Keratinocyte (primary cell): Measurements from ENCODE around the gene ADD2. TPM values are rescaled to one million over a fixed set of nuclear protein-coding genes. Genes with fewer than 3 reads are reported as not detected.
A peak's percentile ranks its signal among the peaks of the same experiment; 100 is the strongest.

Experiments used
- DNase-seq: peaks from one replicate; pipeline ENCODE4 v3.0.0-alpha.2; 2011; ENCODE audit warnings: low read depth, missing footprints, low spot score
- FAIRE-seq: peaks from 2 replicates; lab custom pipeline; 2011; peaks lifted over from hg19 to GRCh38; lab: Jason Lieb, UNC
- H2AFZ ChIP-seq: 2 replicates; pipeline ENCODE4 v1.6.0; 2012; ENCODE audit warnings: low read length, control low read depth, inconsistent platforms; ENCODE audit not compliant: control insufficient read depth
- H3K27ac ChIP-seq: 2 replicates; pipeline ENCODE4 v1.5.1; 2011; ENCODE audit warnings: low read length; ENCODE audit not compliant: control insufficient read depth, insufficient read depth
- H3K27me3 ChIP-seq: 3 replicates; pipeline ENCODE4 v1.6.0; 2011; ENCODE audit warnings: low read length; ENCODE audit not compliant: control insufficient read depth, insufficient read depth; ENCODE audit errors: extremely low read depth
- H3K36me3 ChIP-seq, 2 experiments: 2 replicates in 1 of 2; 3 replicates in 1 of 2; pipeline ENCODE4 v1.5.1; 2011; ENCODE audit warnings: low read length in 2 of 2, mild to moderate bottlenecking in 1 of 2; ENCODE audit not compliant: control insufficient read depth in 2 of 2, insufficient read depth in 2 of 2; ENCODE audit errors: extremely low read depth in 1 of 2
- H3K4me1 ChIP-seq: 3 replicates; pipeline ENCODE4 v1.5.1; 2011; ENCODE audit warnings: low read length; ENCODE audit not compliant: control insufficient read depth, insufficient read depth; ENCODE audit errors: extremely low read depth
- H3K4me2 ChIP-seq: 3 replicates; pipeline ENCODE4 v1.6.0; 2011; ENCODE audit warnings: low read depth, low read length; ENCODE audit not compliant: control insufficient read depth, insufficient read depth; ENCODE audit errors: extremely low read depth
- H3K4me3 ChIP-seq, 3 experiments: fragments of 200-600 bp in 1 of 3; sonication (generic) in 1 of 3; 2 replicates in 2 of 3; 3 replicates in 1 of 3; pipeline ENCODE4 v1.5.1; 2011 to 2016; ENCODE audit warnings: low read length in 3 of 3, mild to moderate bottlenecking in 3 of 3, control low read depth in 2 of 3, inconsistent platforms in 1 of 3, low read depth in 1 of 3, mixed read lengths in 1 of 3, mixed run types in 1 of 3, moderate library complexity in 1 of 3; ENCODE audit not compliant: control insufficient read depth in 2 of 3, insufficient read depth in 2 of 3; ENCODE audit errors: extremely low read depth in 1 of 3
- H3K79me2 ChIP-seq: 2 replicates; pipeline ENCODE4 v1.6.0; 2012; ENCODE audit warnings: low read length; ENCODE audit not compliant: control insufficient read depth, insufficient read depth
- H3K9ac ChIP-seq: 3 replicates; pipeline ENCODE4 v1.6.0; 2011; ENCODE audit warnings: low read length; ENCODE audit not compliant: control insufficient read depth, insufficient read depth; ENCODE audit errors: extremely low read depth
- H3K9me1 ChIP-seq: 3 replicates; pipeline ENCODE4 v1.6.0; 2011; ENCODE audit warnings: low read length; ENCODE audit not compliant: control insufficient read depth, insufficient read depth; ENCODE audit errors: extremely low read depth
- H3K9me3 ChIP-seq: 2 replicates; pipeline ENCODE4 v1.5.1; 2012; ENCODE audit warnings: low read depth, low read length; ENCODE audit not compliant: control insufficient read depth
- H4K20me1 ChIP-seq: 3 replicates; pipeline ENCODE4 v1.6.0; 2011; ENCODE audit warnings: low read length; ENCODE audit not compliant: control insufficient read depth, insufficient read depth; ENCODE audit errors: extremely low read depth
- EZH2 ChIP-seq: IDR thresholded peaks from one replicate; pipeline ENCODE4 v1.6.1; 2012; ENCODE audit warnings: inconsistent platforms, mild to moderate bottlenecking, low read length, moderate library complexity
- dilution Hi-C: fragments of 300-500 bp; cut with MboI; formaldehyde crosslinking; loops from one replicate; pipeline ENCODE4 v1.7.0; 2020; ENCODE audit warnings: low sequenced_read_pairs; ENCODE audit not compliant: extremely low pct_ligation_motif_present
- polyA plus RNA-seq, 5 experiments: library from polyadenylated mRNA; depleted of rRNA in 3 of 5; stranded (reverse) in 3 of 5; stranded (forward) in 1 of 5; unstranded in 1 of 5; fragments of >200 nt; gene quantifications; 1 replicate in 1 of 5; 2 replicates in 3 of 5; 3 replicates in 1 of 5; pipeline versions ENCODE4 v1.2.1 to v1.2.3, GENCODE V29; 2011 to 2012; ENCODE audit warnings: missing spikeins in 2 of 5, low read depth in 1 of 5, low replicate concordance in 1 of 5
- TF ChIP-seq, protein P1 (sequence below), 3 experiments: IDR thresholded peaks in 1 of 3; conservative IDR thresholded peaks in 1 of 3; optimal IDR thresholded peaks in 1 of 3; 2 replicates in 2 of 3; 3 replicates in 1 of 3; pipeline versions ENCODE3 to v1.5.1; 2011; ENCODE audit warnings: low read length in 3 of 3, mild to moderate bottlenecking in 3 of 3, moderate library complexity in 2 of 3, control low read depth in 1 of 3, inconsistent platforms in 1 of 3; ENCODE audit not compliant: insufficient read depth in 2 of 3; ENCODE audit errors: extremely low read depth in 1 of 3

The ADD2 gene
- polyA plus RNA-seq, 1 donor (not counting 4 experiments of a cell fraction or from before 2014, with no cell fraction given): 0.05 TPM

DNA sequence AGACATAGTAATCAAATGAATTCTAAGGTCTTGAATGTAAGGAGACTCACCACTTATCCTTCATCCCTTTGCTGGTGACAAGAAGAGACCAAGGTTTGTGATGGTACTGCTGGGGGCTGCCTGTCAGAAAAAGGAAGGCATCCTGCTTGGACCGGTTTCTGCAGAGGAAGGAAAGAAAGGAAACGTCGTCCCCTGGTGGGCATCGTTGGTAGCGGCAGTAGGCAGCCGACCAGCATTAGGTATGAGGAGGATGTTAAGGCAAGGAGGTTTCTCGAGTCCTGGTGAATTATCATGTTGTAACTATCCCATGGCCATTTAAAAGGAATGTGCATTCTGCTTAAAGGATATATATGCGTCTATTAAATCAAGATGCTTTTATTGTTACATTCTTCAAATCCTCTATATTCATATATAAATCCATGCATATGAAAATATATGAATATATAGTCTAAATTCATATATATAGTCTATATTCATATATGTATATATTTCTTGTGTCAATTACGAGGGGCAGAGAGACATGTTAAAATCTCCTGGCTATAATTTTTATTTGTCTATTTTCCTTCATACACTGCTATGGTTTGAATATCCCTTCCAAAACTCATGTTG lies 120.0 kb downstream of the ADD2 start:
- DNase-seq (peak; percentile 21), FAIRE-seq (peak; percentile 92)
- Histone ChIP-seq H3K9me1 (no peaks in the 10 kb centered on the region), H3K36me3 (no peaks in the 10 kb centered on the region), H3K9ac (no peak overlapping the region), H2AFZ (no peak overlapping the region), H3K27me3 (peaks cover 2% of the 10 kb centered on the region), H3K4me1 (no peaks in the 10 kb centered on the region), H3K4me3 (no peak overlapping the region), H4K20me1 (no peaks in the 10 kb centered on the region), H3K79me2 (no peaks in the 10 kb centered on the region), H3K27ac (no peak overlapping the region), H3K9me3 (no peaks in the 10 kb centered on the region), H3K4me2 (no peak overlapping the region)
- dilution Hi-C loops: loop anchor here (25.0 kb wide), 2 partner anchors 186 to 336 kb away; partner anchors contain the start of gene FAM136A
- TF ChIP-seq, protein P1, sequence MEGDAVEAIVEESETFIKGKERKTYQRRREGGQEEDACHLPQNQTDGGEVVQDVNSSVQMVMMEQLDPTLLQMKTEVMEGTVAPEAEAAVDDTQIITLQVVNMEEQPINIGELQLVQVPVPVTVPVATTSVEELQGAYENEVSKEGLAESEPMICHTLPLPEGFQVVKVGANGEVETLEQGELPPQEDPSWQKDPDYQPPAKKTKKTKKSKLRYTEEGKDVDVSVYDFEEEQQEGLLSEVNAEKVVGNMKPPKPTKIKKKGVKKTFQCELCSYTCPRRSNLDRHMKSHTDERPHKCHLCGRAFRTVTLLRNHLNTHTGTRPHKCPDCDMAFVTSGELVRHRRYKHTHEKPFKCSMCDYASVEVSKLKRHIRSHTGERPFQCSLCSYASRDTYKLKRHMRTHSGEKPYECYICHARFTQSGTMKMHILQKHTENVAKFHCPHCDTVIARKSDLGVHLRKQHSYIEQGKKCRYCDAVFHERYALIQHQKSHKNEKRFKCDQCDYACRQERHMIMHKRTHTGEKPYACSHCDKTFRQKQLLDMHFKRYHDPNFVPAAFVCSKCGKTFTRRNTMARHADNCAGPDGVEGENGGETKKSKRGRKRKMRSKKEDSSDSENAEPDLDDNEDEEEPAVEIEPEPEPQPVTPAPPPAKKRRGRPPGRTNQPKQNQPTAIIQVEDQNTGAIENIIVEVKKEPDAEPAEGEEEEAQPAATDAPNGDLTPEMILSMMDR (optimal IDR thresholded peaks at IDR 0.05 in 1 of 3, IDR thresholded peaks at IDR 0.05 in 1 of 3, conservative IDR thresholded peaks at IDR 0.05 in 1 of 3; ENCODE audit: extremely low read depth in 1 of 3, insufficient read depth in 2 of 3, low read length in 3 of 3): peak; percentile 100
- no peak for TF ChIP-seq EZH2

DNA sequence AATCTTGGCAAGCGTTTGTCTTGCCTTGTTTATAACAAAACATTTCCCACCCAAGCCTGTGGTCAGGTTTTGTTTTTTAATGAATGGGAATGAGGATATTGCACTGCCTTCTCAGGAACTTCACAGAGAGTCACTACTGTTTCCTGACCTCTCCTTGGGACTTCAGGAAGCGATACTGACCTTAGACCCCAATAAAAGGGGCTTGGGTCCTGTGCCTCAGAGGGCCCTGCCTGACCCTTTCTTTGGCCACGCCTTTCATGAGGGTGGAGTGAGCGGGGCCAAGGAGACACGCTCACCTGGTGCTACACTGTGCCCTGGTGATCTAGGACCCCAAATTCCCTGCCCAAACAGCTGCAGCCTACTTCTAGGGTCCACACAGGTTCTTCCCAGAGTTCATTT lies 121.6 kb downstream of the ADD2 start:
- Histone ChIP-seq H3K4me1 (peaks cover 2% of the 10 kb centered on the region), H3K9me3 (no peaks in the 10 kb centered on the region), H2AFZ (no peak overlapping the region), H3K4me3 (no peak overlapping the region), H3K27ac (no peak overlapping the region), H3K9me1 (no peaks in the 10 kb centered on the region), H4K20me1 (no peaks in the 10 kb centered on the region), H3K27me3 (no peaks in the 10 kb centered on the region), H3K79me2 (no peaks in the 10 kb centered on the region), H3K9ac (no peak overlapping the region), H3K36me3 (no peaks in the 10 kb centered on the region), H3K4me2 (no peak overlapping the region)
- no peak for DNase-seq
- no peak for FAIRE-seq
- no peak for TF ChIP-seq EZH2
- TF ChIP-seq, protein P1 (optimal IDR thresholded peaks at IDR 0.05 in 1 of 3, IDR thresholded peaks at IDR 0.05 in 1 of 3, conservative IDR thresholded peaks at IDR 0.05 in 1 of 3; ENCODE audit: extremely low read depth in 1 of 3, insufficient read depth in 2 of 3, low read length in 3 of 3): no peak
- dilution Hi-C loops: loop anchor here (25.0 kb wide), 2 partner anchors 184 to 334 kb away; partner anchors contain the start of gene FAM136A
